GM12878 (cell line): ENCODE results near the gene OR2Z1. TPM values are rescaled to one million over a fixed set of nuclear protein-coding genes. Genes with fewer than 3 reads are reported as not detected.

Experiments
- ATAC-seq: fragments of 200-7000 bp; cut with Tn5 transposase; 3 replicates; pipeline ENCODE4 v1.9.1; 2020; ENCODE audit warnings: mild to moderate bottlenecking, moderate library complexity
- BruUV-seq: library from RNA; stranded (reverse); fragments of 400-500 nt; replicated peaks from 2 replicates; lab custom pipeline; 2021; lab: Mats Ljungman, UMichigan
- CTCF ChIA-PET: fragments of 300-600 bp; sonication (Branson Sonifier 250); formaldehyde crosslinking; extraction: SDS; loops from one replicate; lab custom pipeline; 2021; ENCODE audit warnings: inconsistent platforms; lab: Yijun Ruan, JAX
- POLR2A ChIA-PET: fragments of 350-600 bp; formaldehyde crosslinking; extraction: SDS; loops from one replicate; lab custom pipeline; 2021; ENCODE audit warnings: inconsistent platforms; lab: Charles Lee
- RAD21 ChIA-PET: fragments of 300-600 bp; sonication (Branson Sonifier 250); formaldehyde crosslinking; loops from one replicate; lab custom pipeline; 2023; ENCODE audit warnings: antibody characterized with exemption; ENCODE audit not compliant: unreplicated experiment; lab: Charles Lee
- SMC1A ChIA-PET: fragments of 300-600 bp; sonication (Branson Sonifier 250); formaldehyde crosslinking; loops from one replicate; lab custom pipeline; 2023; ENCODE audit not compliant: unreplicated experiment, uncharacterized antibody; lab: Charles Lee
- DNase-seq: peaks from one replicate; pipeline ENCODE4 v3.0.0-alpha.2; 2011; ENCODE audit warnings: low read depth, low spot score
- FAIRE-seq: peaks from 3 replicates; lab custom pipeline; 2011; peaks lifted over from hg19 to GRCh38; lab: Jason Lieb, UNC
- H2AFZ ChIP-seq: 2 replicates; pipeline ENCODE4 v1.6.0; 2011; ENCODE audit warnings: low read depth, low read length, control low read depth; ENCODE audit not compliant: control insufficient read depth
- H3K27ac ChIP-seq: 2 replicates; pipeline ENCODE4 v1.5.1; 2011; ENCODE audit warnings: control low read depth; ENCODE audit not compliant: control insufficient read depth, insufficient read depth
- H3K27me3 ChIP-seq, 2 experiments: replicated peaks in 1 of 2; 2 replicates each; pipeline versions ENCODE4 v1.6.0 to v1.6.1; 2011; ENCODE audit warnings: low read length in 1 of 2; ENCODE audit not compliant: control insufficient read depth in 2 of 2, insufficient read depth in 2 of 2
- H3K36me3 ChIP-seq, 2 experiments: 2 replicates each; pipeline ENCODE4 v1.5.1; 2011; ENCODE audit warnings: low read length in 1 of 2; ENCODE audit not compliant: control insufficient read depth in 2 of 2, insufficient read depth in 2 of 2
- H3K4me1 ChIP-seq: 2 replicates; pipeline ENCODE4 v1.6.1; 2011; ENCODE audit warnings: mild to moderate bottlenecking, low read length, moderate library complexity, mixed read lengths; ENCODE audit not compliant: control insufficient read depth, insufficient read depth
- H3K4me2 ChIP-seq: 2 replicates; pipeline ENCODE4 v1.6.0; 2011; ENCODE audit warnings: control low read depth; ENCODE audit not compliant: control insufficient read depth, insufficient read depth
- H3K4me3 ChIP-seq: fragments of 200-600 bp; sonication (generic); 2 replicates; pipeline ENCODE4 v1.5.1; 2016
- H3K79me2 ChIP-seq: 2 replicates; pipeline ENCODE4 v1.6.0; 2011; ENCODE audit warnings: low read length; ENCODE audit not compliant: control insufficient read depth, insufficient read depth
- H3K9ac ChIP-seq: 2 replicates; pipeline ENCODE4 v1.8.0; 2011; ENCODE audit warnings: low read length, control low read depth, mixed read lengths; ENCODE audit not compliant: control insufficient read depth, insufficient read depth
- H3K9me3 ChIP-seq: replicated peaks from 3 replicates; pipeline ENCODE4 v1.5.1; 2011; ENCODE audit warnings: mild to moderate bottlenecking, low read length; ENCODE audit not compliant: control insufficient read depth, insufficient read depth
- H4K20me1 ChIP-seq: 2 replicates; pipeline ENCODE4 v1.6.0; 2011; ENCODE audit not compliant: control insufficient read depth, insufficient read depth
- ASH2L ChIP-seq: fragments of 300-600, 200-600 bp; sonication (generic); IDR thresholded peaks from 2 replicates; pipeline ENCODE4 v1.6.1; 2017; ENCODE audit warnings: low read depth, mild to moderate bottlenecking, borderline replicate concordance
- BACH1 ChIP-seq: fragments of 450-650 bp; IDR thresholded peaks from 2 replicates; pipeline ENCODE4 v1.6.1; 2017; ENCODE audit warnings: mild to moderate bottlenecking, borderline replicate concordance
- CHD4 ChIP-seq: fragments of 200-600 bp; sonication (generic); IDR thresholded peaks from 2 replicates; pipeline ENCODE4 v1.6.1; 2016; ENCODE audit warnings: mild to moderate bottlenecking
- CREB1 ChIP-seq: IDR thresholded peaks from 2 replicates; pipeline ENCODE4 v1.6.1; 2012; ENCODE audit warnings: low read depth, mild to moderate bottlenecking, inconsistent platforms
- EGR1 ChIP-seq, 2 experiments: IDR thresholded peaks; 1 replicate in 1 of 2; 2 replicates in 1 of 2; pipeline ENCODE4 v1.6.1; 2011 to 2012; ENCODE audit warnings: low read depth in 2 of 2, low read length in 2 of 2, borderline replicate concordance in 1 of 2, mild to moderate bottlenecking in 1 of 2, moderate library complexity in 1 of 2
- ESRRA ChIP-seq: IDR thresholded peaks from 2 replicates; pipeline ENCODE4 v1.6.1; 2012; ENCODE audit warnings: mild to moderate bottlenecking, low read length, improper control_type of control experiment
- IKZF1 ChIP-seq: fragments of 450-650 bp; conservative IDR thresholded peaks from 2 replicates; pipeline ENCODE4 v1.6.1; 2017; ENCODE audit warnings: antibody characterized with exemption, mild to moderate bottlenecking
- PAX8 ChIP-seq: fragments of 450-650 bp; IDR thresholded peaks from 2 replicates; pipeline ENCODE4 v1.6.1; 2017; ENCODE audit warnings: mild to moderate bottlenecking, moderate library complexity
- POLR2AphosphoS2 ChIP-seq: IDR thresholded peaks from 2 replicates; pipeline ENCODE4 v1.6.1; 2011; ENCODE audit warnings: low read depth, mild to moderate bottlenecking, low read length, improper control_type of control experiment, moderate library complexity
- RFX5 ChIP-seq: IDR thresholded peaks from 2 replicates; pipeline ENCODE4 v1.6.1; 2011; ENCODE audit warnings: low read depth, low read length, improper control_type of control experiment
- SMARCA5 ChIP-seq: fragments of 450-650 bp; IDR thresholded peaks from 2 replicates; pipeline ENCODE4 v1.6.1; 2017; ENCODE audit warnings: mild to moderate bottlenecking
- ZBTB33 ChIP-seq: fragments of 450-650 bp; IDR thresholded peaks from 2 replicates; pipeline ENCODE4 v1.6.1; 2017; ENCODE audit warnings: mild to moderate bottlenecking
- ZNF384 ChIP-seq: IDR thresholded peaks from 2 replicates; pipeline ENCODE4 v1.6.1; 2012; ENCODE audit warnings: low read depth, mild to moderate bottlenecking, low read length, improper control_type of control experiment, borderline replicate concordance
- WGBS: methylation state at CpG from one replicate; pipeline ENCODE4 v1.1.6; 2016; ENCODE audit warnings: low lambda C conversion rate; ENCODE audit not compliant: insufficient replicate concordance, insufficient coverage; ENCODE audit errors: missing lambda C conversion rate; 5-methylcytosine and 5-hydroxymethylcytosine counted together
- in situ Hi-C: fragments of 300-500 bp; cut with MboI; formaldehyde crosslinking; loops from 9 replicates; pipeline ENCODE4 v1.14.3; 2018; ENCODE audit warnings: mixed read lengths
- intact Hi-C: fragments of 100-400 bp; cut with micrococcal nuclease; formaldehyde crosslinking; loops from one replicate; pipeline ENCODE4 v1.14.2; 2022; ENCODE audit not compliant: unreplicated experiment
- polyA plus RNA-seq, 11 experiments: library from polyadenylated mRNA; depleted of rRNA in 4 of 11; unstranded in 6 of 11; stranded (reverse) in 5 of 11; fragments of >200 nt; fragmentation: Nextera tagmentation in 4 of 11; fragmentation: Illumina TruSeq in 1 of 11; extraction: Ambion mirVana in 4 of 11; extraction: Trizol in 1 of 11; gene quantifications; 1 replicate in 1 of 11; 2 replicates in 10 of 11; pipeline versions ENCODE4 v1.2.1 to v1.2.3, GENCODE V29; 2011 to 2016; ENCODE audit warnings: inconsistent platforms in 2 of 11, missing spikeins in 2 of 11, low read depth in 1 of 11
- total RNA-seq, 4 experiments: library from RNA; depleted of rRNA in 3 of 4; stranded (reverse); fragments of >200 nt in 3 of 4; fragmentation: Illumina TruSeq in 1 of 4; extraction: Trizol in 1 of 4; gene quantifications; 2 replicates each; pipeline versions ENCODE4 v1.2.1 to v1.2.3, GENCODE V29; 2013 to 2021
- TF ChIP-seq, protein P1 (sequence below): fragments of 450-650 bp; IDR thresholded peaks from 2 replicates; pipeline ENCODE4 v1.6.1; 2017; ENCODE audit warnings: mild to moderate bottlenecking, moderate library complexity

Gene OR2Z1
- total and polyA plus RNA-seq, 10 of the 15 experiments (the other 5 are each of a cell fraction or from before 2014, with no cell fraction given) = not detected

GRCh38 chr19:8700956-8701355 is 20.5 kb upstream of the OR2Z1 start:
- H4K20me1 ChIP-seq = no peaks in the 10 kb centered on the region
- FAIRE-seq (no peak), ATAC-seq (no peak), DNase-seq (no peak)
- intact Hi-C loops (no loop called here), in situ Hi-C loops (no loop called here)
- H3K9me3 ChIP-seq = no peaks in the 10 kb centered on the region; the same call in 2 of the 3 replicates
- H3K27me3 ChIP-seq = no peaks in the 10 kb centered on the region
- CTCF ChIA-PET = no interaction called here
- no TSS peak for BruUV-seq
- SMC1A ChIA-PET = no interaction called here
- WGBS = 7% methylated on average over 2 of the region's 2 CpGs
- no peak overlapping the region for H2AFZ ChIP-seq
- H3K4me1 ChIP-seq = no peaks in the 10 kb centered on the region
- RAD21 ChIA-PET = no interaction called here
- TF ChIP-seq BACH1 (no peak), POLR2AphosphoS2 (no peak), CHD4 (no peak), CREB1 (no peak), IKZF1 (no peak)
- H3K27ac ChIP-seq = no peak overlapping the region
- H3K79me2 ChIP-seq = no peaks in the 10 kb centered on the region
- H3K36me3 ChIP-seq = no peaks in the 10 kb centered on the region
- H3K9ac ChIP-seq = no peak overlapping the region
- POLR2A ChIA-PET = no interaction called here
- no peak overlapping the region for H3K4me2 ChIP-seq
- H3K4me3 ChIP-seq = no peak overlapping the region

GRCh38 chr19:8702350-8702749 is 19.1 kb upstream of the OR2Z1 start:
- Histone ChIP-seq H4K20me1 (no peaks in the 10 kb centered on the region), H3K27ac (no peak overlapping the region), H3K27me3 (no peaks in the 10 kb centered on the region), H2AFZ (no peak overlapping the region), H3K79me2 (no peaks in the 10 kb centered on the region), H3K4me3 (no peak overlapping the region), H3K9me3 (no peaks in the 10 kb centered on the region; the same call in 2 of the 3 replicates), H3K9ac (no peak overlapping the region), H3K36me3 (no peaks in the 10 kb centered on the region), H3K4me2 (no peak overlapping the region), H3K4me1 (no peaks in the 10 kb centered on the region)
- ChIA-PET CTCF (no interaction called here), RAD21 (no interaction called here), SMC1A (no interaction called here), POLR2A (no interaction called here)
- 3% methylated on average over 3 of the region's 5 CpGs for WGBS
- ATAC-seq = no peak
- FAIRE-seq = no peak
- in situ Hi-C loops (no loop called here), intact Hi-C loops (no loop called here)
- BruUV-seq = no TSS peak
- DNase-seq = no peak
- TF ChIP-seq EGR1 (IDR thresholded peaks at IDR 0.05; ENCODE audit: borderline replicate concordance in 1 of 2, low read depth in 2 of 2, low read length in 2 of 2) = no peak
- TF ChIP-seq ASH2L = no peak
- TF ChIP-seq SMARCA5 = no peak
- TF ChIP-seq ZNF384 = no peak
- no peak for TF ChIP-seq ESRRA
- TF ChIP-seq RFX5 = no peak
- TF ChIP-seq PAX8 = no peak
- TF ChIP-seq, protein P1, sequence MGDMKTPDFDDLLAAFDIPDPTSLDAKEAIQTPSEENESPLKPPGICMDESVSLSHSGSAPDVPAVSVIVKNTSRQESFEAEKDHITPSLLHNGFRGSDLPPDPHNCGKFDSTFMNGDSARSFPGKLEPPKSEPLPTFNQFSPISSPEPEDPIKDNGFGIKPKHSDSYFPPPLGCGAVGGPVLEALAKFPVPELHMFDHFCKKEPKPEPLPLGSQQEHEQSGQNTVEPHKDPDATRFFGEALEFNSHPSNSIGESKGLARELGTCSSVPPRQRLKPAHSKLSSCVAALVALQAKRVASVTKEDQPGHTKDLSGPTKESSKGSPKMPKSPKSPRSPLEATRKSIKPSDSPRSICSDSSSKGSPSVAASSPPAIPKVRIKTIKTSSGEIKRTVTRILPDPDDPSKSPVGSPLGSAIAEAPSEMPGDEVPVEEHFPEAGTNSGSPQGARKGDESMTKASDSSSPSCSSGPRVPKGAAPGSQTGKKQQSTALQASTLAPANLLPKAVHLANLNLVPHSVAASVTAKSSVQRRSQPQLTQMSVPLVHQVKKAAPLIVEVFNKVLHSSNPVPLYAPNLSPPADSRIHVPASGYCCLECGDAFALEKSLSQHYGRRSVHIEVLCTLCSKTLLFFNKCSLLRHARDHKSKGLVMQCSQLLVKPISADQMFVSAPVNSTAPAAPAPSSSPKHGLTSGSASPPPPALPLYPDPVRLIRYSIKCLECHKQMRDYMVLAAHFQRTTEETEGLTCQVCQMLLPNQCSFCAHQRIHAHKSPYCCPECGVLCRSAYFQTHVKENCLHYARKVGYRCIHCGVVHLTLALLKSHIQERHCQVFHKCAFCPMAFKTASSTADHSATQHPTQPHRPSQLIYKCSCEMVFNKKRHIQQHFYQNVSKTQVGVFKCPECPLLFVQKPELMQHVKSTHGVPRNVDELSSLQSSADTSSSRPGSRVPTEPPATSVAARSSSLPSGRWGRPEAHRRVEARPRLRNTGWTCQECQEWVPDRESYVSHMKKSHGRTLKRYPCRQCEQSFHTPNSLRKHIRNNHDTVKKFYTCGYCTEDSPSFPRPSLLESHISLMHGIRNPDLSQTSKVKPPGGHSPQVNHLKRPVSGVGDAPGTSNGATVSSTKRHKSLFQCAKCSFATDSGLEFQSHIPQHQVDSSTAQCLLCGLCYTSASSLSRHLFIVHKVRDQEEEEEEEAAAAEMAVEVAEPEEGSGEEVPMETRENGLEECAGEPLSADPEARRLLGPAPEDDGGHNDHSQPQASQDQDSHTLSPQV = no peak
- no peak for TF ChIP-seq ZBTB33
